H4 (cell line): ENCODE measurements around the gene YDJC. TPM values are rescaled to one million over a fixed set of nuclear protein-coding genes. Genes with fewer than 3 reads are reported as not detected.
"Not testable (repeated sequence)": the region's sequence is repeated elsewhere in the genome, so short reads cannot be mapped to it uniquely, and the experiment has no call there.

Experiments
- DNase-seq: peaks from one replicate; pipeline ENCODE4 v3.0.0-alpha.2; 2015; ENCODE audit warnings: low spot score
- total RNA-seq: library from RNA; depleted of rRNA; stranded (reverse); fragments of >200 nt; shearing (Covaris generic); gene quantifications from 2 replicates; pipeline ENCODE4 v1.2.3, GENCODE V29; 2014

The YDJC gene
- total RNA-seq, 1 experiment from 2014 or later, result 26.7 TPM

DNA sequence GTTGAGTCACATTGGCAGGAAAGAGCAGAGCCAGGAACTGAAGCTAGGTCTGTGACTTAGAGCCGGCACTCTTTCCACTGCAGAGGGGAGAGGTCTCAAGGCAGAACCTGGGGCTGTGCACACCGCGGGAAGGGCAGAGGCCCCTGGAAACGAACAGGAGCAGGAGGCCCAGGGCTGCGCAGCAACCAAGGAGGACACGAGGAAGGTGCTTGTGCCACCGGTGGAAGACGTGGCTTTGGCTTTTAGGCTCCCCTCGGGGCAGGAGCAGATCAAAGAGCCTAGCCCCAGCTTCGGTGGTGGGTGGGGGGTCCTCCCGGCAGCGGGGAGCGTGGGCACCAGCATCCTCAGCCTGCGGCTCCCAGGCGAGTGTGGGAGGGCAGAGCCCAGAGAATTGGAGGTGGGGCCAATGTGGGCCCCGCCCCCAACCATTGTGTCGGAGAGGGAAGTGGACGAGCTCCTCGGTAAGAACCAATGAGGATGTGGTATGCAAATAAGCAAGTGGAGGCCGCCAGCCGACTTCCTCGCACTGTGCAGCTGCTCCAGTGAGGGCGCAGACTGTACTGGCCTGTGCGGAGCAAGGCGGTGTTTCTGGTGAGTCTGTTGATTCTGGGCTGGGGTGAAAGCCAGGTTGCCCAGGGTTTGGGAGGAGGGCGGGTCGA is 2.5 kb upstream of the YDJC start, which contains the start of gene CCDC116:
TSS of gene CCDC116 (plus strand) at position 524 of the 659 bp plus-strand sequence. CDS start 422 bp downstream, outside the sequence.
- DNase-seq, result no peak

- no peak for DNase-seq
Observed at GRCh38 chr22:21631025-21631424, 1.2 kb upstream of the YDJC start.

- DNase-seq, result no peak
Observed at GRCh38 chr22:21628386-21629254, 1.2 kb downstream of the YDJC start.

DNA sequence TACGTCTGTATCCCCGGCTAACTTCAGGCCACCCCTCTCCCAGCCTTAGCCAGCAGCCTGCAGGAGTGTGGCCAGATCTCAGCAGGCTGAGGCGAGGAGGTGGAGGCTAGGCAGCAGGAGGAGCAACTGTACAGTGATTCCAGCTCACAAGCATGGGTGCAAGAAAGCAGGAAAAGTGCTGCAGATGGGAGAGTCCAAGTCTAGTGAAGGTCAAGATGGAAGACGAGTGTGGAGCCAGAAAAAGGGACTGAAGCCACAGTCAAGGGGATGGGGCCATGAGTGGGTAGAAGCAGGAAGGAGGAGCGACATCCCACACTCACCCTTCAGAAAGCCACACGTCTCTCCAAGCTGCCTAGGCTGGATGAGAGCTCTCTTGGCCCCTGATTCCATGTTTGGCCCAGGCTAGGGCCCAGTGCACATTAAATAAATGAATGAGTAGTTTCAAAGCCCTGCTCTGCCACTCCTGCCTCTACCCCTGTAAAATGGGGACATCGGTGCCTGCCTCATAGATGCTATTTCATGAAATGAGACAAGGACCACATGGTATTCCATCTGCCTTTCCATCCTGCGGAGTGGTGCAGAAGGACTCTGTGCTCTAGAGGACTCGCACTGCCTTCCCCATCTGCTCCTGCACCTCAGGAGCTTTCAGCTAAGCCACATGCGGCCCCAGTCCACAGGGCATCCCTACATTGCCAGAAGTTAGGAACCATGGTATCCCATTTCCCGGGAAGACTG is 2.9 kb downstream of the YDJC start:
- no peak for DNase-seq

GRCh38 chr22:21626073-21626734 is 3.6 kb downstream of the YDJC start:
- no peak for DNase-seq

- DNase-seq, result no peak
Observed at GRCh38 chr22:21624880-21625791, 4.7 kb downstream of the YDJC start.

GRCh38 chr22:21624120-21624879 is 5.5 kb downstream of the YDJC start:
- DNase-seq, result no peak

DNA sequence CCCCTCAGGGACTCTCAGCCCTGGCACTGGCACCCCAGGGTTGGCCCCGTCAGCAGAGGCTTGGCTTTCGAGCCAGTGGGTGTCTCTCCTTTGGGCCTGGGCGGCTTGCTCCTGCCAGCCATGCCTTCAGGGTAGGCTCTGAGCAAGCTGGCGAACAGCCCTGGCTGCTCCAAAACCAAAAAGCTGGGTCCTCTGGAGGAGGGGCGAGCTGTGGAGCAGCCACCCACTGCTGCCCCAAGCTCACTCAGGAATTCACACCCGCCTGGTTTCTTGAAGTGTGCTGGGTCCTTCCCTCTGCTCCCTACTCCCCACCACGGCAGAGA is 6.2 kb downstream of the YDJC start:
- no peak for DNase-seq

GRCh38 chr22:21622919-21623647 is 6.7 kb downstream of the YDJC start:
- no peak for DNase-seq

GRCh38 chr22:21622011-21622918 is 7.6 kb downstream of the YDJC start:
- no peak for DNase-seq

DNA sequence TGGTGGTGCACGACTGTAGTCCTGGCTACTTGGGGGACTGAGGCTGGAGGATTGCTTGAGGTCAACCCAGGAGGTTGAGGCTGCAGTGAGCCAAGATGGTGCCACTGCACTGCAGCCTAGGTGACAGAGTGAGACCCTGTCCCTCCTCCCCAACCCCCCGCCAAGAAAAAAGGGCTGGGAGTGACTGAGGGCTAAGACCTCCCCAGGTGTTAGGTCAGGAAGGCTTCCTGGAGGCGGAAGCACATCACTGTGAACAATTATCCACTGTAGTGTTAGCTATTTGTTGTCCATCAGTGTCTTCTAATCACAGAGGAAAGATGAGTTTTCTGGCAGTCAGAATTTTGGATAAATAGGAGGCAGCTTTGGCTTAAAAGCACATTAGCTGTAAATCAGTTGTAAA is 8.8 kb downstream of the YDJC start:
- no peak for DNase-seq

- DNase-seq, result not testable (repeated sequence)
Observed at GRCh38 chr22:21617337-21617736, 12.5 kb downstream of the YDJC start.

GRCh38 chr22:21615731-21616130 is 14.1 kb downstream of the YDJC start:
- no peak for DNase-seq

- no peak for DNase-seq
Observed at GRCh38 chr22:21613553-21614233, 16.1 kb downstream of the YDJC start.

DNA sequence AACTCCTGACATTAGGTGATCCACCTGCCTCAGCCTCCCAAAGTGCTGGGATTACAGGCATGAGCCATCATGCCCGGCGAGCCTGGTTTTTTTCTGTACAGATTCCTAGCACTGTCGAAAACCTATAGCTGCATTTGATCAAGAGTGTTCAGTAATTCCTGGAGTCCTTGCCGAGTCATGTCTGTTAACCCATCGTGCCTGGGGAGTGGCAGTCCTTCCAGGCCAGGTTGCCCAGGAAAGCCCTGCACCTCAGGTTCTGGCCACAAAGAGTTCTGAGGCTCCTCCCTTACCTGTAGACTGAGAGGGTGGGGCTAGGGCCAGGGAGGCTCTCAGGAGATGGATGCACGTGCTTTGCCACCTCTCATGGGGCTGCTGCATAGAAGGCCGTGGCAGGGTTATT is 17.0 kb downstream of the YDJC start:
- DNase-seq, result no peak

GRCh38 chr22:21611210-21611977 is 18.4 kb downstream of the YDJC start:
- no peak for DNase-seq

GRCh38 chr22:21609556-21610157 is 20.2 kb downstream of the YDJC start:
- not testable (repeated sequence) for DNase-seq
